Nasal cavity respiratory epithelium epithelial cell of viscerocranial mucosa (primary cell): Measurements from ENCODE around the gene SMAD4. TPM values are rescaled to one million over a fixed set of nuclear protein-coding genes. Genes with fewer than 3 reads are reported as not detected.

Experiments
- total RNA-seq: library from RNA; depleted of rRNA; stranded (reverse); fragments of >200 nt; gene quantifications from 2 replicates; pipeline ENCODE4 v1.2.3, GENCODE V29; 2014

SMAD4 gene
- total RNA-seq: 41.0 and 106 TPM in 2 replicates

DNA sequence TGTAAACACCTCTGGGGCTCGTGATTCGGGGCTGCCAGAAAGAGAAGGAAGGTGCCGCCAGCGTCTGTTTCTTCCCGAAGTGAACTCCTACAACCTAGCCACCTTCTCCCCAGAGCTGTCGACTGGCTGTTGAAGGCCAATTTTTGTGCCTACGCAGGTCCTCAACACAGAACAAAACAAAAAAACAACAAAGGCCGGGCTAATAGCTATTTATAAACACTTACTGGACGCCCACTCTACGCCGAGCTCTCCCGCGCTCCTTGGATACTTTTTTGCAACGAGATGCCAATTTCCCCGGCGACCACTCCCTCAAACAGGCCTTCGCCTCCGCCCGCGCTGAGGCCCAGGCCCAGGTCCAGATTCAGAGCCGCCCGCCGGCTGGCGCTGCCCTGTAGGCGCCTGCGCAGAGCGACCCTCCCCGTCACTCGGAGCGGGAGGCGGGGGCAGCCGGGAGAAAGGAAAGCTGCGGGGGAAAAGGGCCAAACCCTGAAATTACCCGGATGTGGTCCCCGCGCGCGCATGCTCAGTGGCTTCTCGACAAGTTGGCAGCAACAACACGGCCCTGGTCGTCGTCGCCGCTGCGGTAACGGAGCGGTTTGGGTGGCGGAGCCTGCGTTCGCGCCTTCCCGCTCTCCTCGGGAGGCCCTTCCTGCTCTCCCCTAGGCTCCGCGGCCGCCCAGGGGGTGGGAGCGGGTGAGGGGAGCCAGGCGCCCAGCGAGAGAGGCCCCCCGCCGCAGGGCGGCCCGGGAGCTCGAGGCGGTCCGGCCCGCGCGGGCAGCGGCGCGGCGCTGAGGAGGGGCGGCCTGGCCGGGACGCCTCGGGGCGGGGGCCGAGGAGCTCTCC, at the start of gene SMAD4:
SMAD4 (plus strand) TSS at position 520 of the 843 bp plus-strand sequence. CDS start 16,834 bp downstream, outside the sequence.

Other genes with a start within 250 kb of the SMAD4 start
- not detected in 2 replicates for gene MRO, start 210.2 kb upstream of the SMAD4 start, total RNA-seq
- gene ME2, start 151.1 kb upstream of the SMAD4 start, total RNA-seq: 73.2 and 98.4 TPM in 2 replicates
- gene ELAC1, start 62.2 kb upstream of the SMAD4 start, total RNA-seq: 3.8 and 5.2 TPM in 2 replicates
- gene MEX3C, start 167.5 kb downstream of the SMAD4 start, total RNA-seq: 58.8 and 82.7 TPM in 2 replicates